Measurements from ENCODE around the gene CUL2. TPM values are rescaled to one million over a fixed set of nuclear protein-coding genes. Genes with fewer than 3 reads are reported as not detected.
"Not testable (repeated sequence)": the region's sequence is repeated elsewhere in the genome, so short reads cannot be mapped to it uniquely, and the experiment has no call there.

Gene CUL2
- total RNA-seq, 1 donor from 2014 or later: 43.0 TPM

DNA sequence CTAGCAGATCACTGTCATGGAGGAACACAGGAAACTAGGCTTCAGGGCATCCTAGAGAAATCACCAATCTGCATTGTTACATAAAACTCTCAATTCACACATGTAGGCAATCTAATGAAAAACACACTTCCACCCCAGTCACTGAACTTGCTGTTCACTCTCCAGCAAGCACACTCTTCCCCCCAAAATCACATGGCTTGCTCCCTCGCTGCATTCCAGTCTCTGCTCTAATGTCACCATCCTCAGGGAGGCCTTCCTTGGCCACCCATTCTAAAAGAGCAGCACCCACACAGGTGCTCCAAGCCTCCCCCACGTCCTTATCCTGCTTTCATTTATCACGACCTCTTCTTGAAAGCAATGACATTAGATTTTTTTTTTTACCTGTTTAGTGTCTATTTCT is 19.6 kb downstream of the CUL2 start:
- no peak overlapping the region for H3K4me3 Mint-ChIP-seq (ENCODE audit: low read depth)
- intact Hi-C loops (cut with micrococcal nuclease): no loop called here
- no peak overlapping the region for H3K27ac Mint-ChIP-seq
- H3K9me3 Mint-ChIP-seq: no peaks in the 10 kb centered on the region
- H3K27me3 Mint-ChIP-seq (ENCODE audit: low read depth): no peaks in the 10 kb centered on the region
- peaks cover 32% of the 10 kb centered on the region for H3K36me3 Mint-ChIP-seq (ENCODE audit: low read depth)
- peaks cover 5% of the 10 kb centered on the region for H3K4me1 Mint-ChIP-seq (ENCODE audit: low read depth)
- no peak for DNase-seq (ENCODE audit: low spot score)

DNA sequence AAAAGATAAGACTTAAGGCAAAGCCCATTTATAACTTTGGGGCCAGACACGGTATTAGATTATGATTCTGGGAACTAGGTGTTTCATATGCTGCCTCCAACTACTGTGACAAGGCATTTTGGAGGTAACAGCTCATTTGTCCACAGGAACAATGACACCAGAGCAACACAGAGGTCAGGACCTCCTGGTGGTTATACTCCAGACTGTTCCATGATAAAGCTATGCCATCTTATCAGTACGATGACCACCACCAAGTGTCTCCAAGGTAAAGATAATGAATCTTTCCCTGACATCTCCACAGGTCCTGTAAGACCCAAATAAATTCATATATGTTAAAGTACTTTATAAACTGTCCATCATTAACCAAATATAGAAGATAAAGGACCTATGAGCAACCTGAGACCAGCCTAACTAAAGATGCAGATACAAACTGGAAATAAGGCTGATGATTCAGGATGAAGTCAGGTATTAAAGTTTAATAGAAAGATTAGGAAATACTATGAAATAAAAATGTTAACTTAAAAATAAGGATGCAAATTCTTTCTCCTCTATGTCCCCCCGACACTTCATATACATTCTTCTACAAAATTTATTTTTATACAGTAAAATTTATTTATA is 26.2 kb downstream of the CUL2 start:
- no peak overlapping the region for H3K4me3 Mint-ChIP-seq (ENCODE audit: low read depth)
- no peaks in the 10 kb centered on the region for H3K9me3 Mint-ChIP-seq
- no peak for DNase-seq (ENCODE audit: low spot score)
- H3K27me3 Mint-ChIP-seq (ENCODE audit: low read depth): no peaks in the 10 kb centered on the region
- intact Hi-C loops (cut with micrococcal nuclease): no loop called here
- no peak overlapping the region for H3K27ac Mint-ChIP-seq
- H3K36me3 Mint-ChIP-seq (ENCODE audit: low read depth): peaks cover 49% of the 10 kb centered on the region
- H3K4me1 Mint-ChIP-seq (ENCODE audit: low read depth): no peaks in the 10 kb centered on the region

DNA sequence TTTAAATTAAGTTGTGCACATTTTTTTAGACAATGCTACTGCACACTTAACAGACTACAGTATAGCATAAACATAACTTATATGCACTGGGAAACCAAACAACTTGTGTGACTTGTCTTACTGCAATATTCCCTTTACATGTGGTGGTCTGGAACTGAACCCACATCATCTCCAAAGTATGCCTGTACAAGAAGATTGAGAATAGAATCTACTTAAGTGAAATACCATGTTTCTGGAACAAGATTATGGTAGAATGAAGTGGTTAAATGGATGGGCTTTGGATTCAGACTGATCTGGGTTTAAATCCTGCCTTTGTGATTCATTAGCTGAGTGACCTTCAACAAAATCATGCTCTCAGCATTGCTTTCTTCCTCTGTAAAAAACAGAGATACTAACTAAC is 30.7 kb downstream of the CUL2 start:
- Mint-ChIP-seq H3K27ac (no peak overlapping the region), H3K4me1 (ENCODE audit: low read depth) (peaks cover 5% of the 10 kb centered on the region), H3K4me3 (ENCODE audit: low read depth) (no peak overlapping the region), H3K9me3 (no peaks in the 10 kb centered on the region), H3K36me3 (ENCODE audit: low read depth) (peaks cover 60% of the 10 kb centered on the region), H3K27me3 (ENCODE audit: low read depth) (no peaks in the 10 kb centered on the region)
- intact Hi-C loops (cut with micrococcal nuclease): no loop called here
- no peak for DNase-seq (ENCODE audit: low spot score)

DNA sequence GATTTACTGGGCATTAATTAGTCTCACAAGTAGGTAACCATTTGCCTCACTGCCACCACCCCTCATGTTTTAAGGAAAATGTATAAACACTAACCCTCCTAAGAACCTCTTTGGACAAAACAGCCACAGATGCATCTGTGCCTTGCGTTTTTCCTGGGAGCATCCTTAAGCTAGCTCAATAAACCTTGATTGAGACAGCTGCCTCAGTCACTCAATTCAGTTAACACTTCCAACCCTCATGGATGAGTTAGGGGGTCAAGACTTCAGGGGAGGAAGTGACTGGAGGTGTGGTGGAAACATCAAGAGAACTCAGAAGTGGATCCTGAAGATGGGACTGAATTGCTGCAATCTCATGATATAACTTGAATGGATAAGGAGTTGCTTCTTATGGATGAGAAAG is 31.5 kb downstream of the CUL2 start:
- no peak overlapping the region for H3K27ac Mint-ChIP-seq
- intact Hi-C loops (cut with micrococcal nuclease): no loop called here
- no peak overlapping the region for H3K4me3 Mint-ChIP-seq (ENCODE audit: low read depth)
- H3K9me3 Mint-ChIP-seq: no peaks in the 10 kb centered on the region
- peaks cover 67% of the 10 kb centered on the region for H3K36me3 Mint-ChIP-seq (ENCODE audit: low read depth)
- peaks cover 5% of the 10 kb centered on the region for H3K4me1 Mint-ChIP-seq (ENCODE audit: low read depth)
- no peaks in the 10 kb centered on the region for H3K27me3 Mint-ChIP-seq (ENCODE audit: low read depth)
- no peak for DNase-seq (ENCODE audit: low spot score)

DNA sequence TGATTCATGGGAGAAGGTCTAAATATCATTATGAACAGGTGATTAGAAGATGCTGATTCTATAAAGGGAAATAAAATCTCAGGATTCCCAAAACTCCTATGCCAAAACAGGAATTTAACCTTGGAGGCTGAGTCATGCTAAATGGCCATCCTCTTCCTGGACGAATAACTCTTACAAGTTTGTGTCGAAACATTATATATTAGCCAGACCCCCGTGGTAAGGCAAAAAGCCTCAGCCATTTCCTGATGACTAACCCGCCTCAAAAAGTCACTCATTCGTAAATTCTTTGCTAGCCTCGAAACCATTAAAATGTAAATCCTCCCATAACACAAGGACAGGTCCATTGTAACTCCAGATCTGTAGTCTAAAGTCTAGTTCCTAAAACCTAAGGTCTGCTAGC is 32.0 kb downstream of the CUL2 start:
- Mint-ChIP-seq H3K27ac (no peak overlapping the region), H3K27me3 (ENCODE audit: low read depth) (no peaks in the 10 kb centered on the region), H3K9me3 (no peaks in the 10 kb centered on the region), H3K4me3 (ENCODE audit: low read depth) (no peak overlapping the region), H3K4me1 (ENCODE audit: low read depth) (peaks cover 5% of the 10 kb centered on the region), H3K36me3 (ENCODE audit: low read depth) (peaks cover 68% of the 10 kb centered on the region)
- intact Hi-C loops (cut with micrococcal nuclease): no loop called here
- DNase-seq (ENCODE audit: low spot score): no peak

DNA sequence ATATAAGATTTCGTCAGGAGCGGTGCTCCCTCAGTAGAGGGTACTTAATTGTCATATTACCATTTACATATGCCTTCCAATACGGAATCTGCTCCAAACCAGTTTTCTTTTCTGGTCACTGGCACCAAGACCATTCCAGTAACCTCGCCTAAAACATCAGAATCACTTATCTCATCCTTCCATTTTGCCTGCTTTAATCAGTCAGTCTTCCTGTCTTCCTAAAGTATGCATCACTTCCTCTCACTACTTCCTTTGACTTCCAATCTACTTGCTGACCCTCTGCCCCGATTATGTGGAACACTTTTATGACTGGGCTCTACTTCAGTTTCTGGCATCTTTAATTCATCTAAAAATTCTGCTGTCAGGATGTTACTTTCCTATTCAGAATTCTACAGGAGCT is 33.5 kb downstream of the CUL2 start:
- Mint-ChIP-seq H3K36me3 (ENCODE audit: low read depth) (peaks cover 67% of the 10 kb centered on the region), H3K27ac (no peak overlapping the region), H3K4me3 (ENCODE audit: low read depth) (no peak overlapping the region), H3K27me3 (ENCODE audit: low read depth) (no peaks in the 10 kb centered on the region), H3K4me1 (ENCODE audit: low read depth) (peaks cover 5% of the 10 kb centered on the region), H3K9me3 (no peaks in the 10 kb centered on the region)
- intact Hi-C loops (cut with micrococcal nuclease): no loop called here
- DNase-seq (ENCODE audit: low spot score): no peak

DNA sequence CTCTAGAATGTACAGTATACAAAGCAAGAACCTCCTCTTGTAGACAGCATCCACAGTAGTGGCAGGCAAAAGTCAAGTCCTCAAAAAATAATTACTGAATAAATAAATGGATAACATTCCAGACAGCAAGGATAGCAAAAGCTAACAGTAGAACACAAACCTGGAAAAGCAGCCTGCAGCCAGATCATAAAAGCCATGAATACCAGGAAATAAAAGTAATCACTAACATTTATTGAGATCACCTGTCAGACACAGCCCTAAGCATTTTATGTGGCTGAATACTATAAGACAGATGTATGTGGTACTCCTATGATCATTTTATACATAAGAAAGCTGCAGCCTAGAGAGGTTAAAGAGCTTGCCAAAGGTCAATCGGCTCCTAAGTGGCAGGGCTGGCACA is 34.0 kb downstream of the CUL2 start:
- Mint-ChIP-seq H3K36me3 (ENCODE audit: low read depth) (peaks cover 65% of the 10 kb centered on the region), H3K4me1 (ENCODE audit: low read depth) (peaks cover 5% of the 10 kb centered on the region), H3K27me3 (ENCODE audit: low read depth) (no peaks in the 10 kb centered on the region), H3K4me3 (ENCODE audit: low read depth) (no peak overlapping the region), H3K9me3 (no peaks in the 10 kb centered on the region), H3K27ac (no peak overlapping the region)
- intact Hi-C loops (cut with micrococcal nuclease): no loop called here
- DNase-seq (ENCODE audit: low spot score): no peak

DNA sequence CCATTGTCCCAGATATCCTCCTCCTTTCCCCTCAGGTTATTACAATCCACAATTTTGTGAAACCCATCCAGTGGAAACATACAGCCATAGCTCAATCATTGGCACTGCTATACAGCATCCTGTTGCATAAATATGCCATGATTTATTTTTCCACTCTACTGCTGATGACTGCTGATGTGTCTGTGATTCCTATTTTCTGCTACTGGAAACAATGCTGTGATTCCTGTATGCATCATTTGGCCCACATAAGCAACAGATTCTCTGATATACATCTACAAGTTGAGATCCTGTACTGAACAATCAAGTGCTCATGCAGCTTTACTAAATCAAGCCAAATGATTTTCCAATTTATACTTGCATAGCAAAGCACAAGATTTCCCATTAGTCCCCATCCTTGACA is 39.6 kb downstream of the CUL2 start:
- no peak for DNase-seq (ENCODE audit: low spot score)
- intact Hi-C loops (cut with micrococcal nuclease): no loop called here

DNA sequence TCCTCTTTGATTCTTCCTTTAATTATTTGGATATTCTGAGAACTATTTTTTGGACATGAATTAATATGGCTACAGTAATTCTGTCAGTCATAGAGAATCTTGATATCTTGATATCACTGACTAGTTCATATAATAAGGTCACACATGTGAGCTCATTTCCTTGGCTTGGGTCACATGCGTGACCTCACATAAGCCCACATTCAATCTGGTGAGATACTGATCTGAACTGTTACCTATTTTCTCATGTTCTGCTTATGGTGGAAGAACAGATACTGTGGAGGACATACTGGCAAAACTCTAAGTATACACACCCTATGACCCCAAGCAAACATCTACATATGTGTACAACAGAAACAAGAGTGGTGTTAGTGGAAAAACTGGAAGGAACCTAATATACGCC is 44.1 kb downstream of the CUL2 start:
- no peak overlapping the region for H3K27ac Mint-ChIP-seq

More for the DNA sequence above, 39.6 kb downstream of the CUL2 start:
- Mint-ChIP-seq H3K9me3 (no peaks in the 10 kb centered on the region), H3K27me3 (ENCODE audit: low read depth) (no peaks in the 10 kb centered on the region), H3K36me3 (ENCODE audit: low read depth) (peaks cover 70% of the 10 kb centered on the region), H3K4me1 (ENCODE audit: low read depth) (peaks cover 6% of the 10 kb centered on the region), H3K4me3 (ENCODE audit: low read depth) (no peak overlapping the region), H3K27ac (no peak overlapping the region)

DNA sequence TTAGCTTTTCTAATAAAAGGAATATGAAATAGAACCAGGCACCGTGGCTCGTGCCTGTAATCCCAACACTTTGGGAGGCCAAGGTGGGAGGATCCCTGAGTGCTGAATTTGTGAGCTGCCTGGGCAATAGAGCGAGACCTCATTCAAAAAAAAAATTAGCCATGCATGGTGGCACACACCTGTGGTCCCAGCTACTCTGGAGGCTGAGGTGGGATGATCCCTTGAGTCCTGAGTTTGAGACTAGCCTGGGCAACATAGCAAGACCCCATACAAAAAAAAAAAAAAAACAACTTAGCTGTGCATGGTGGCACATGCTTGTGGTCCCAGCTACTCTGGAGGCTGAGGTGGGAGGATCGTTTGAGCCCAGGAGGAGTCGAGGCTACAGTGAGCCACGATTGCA is 44.9 kb downstream of the CUL2 start:
- H3K27me3 Mint-ChIP-seq (ENCODE audit: low read depth); H3K4me3 Mint-ChIP-seq (ENCODE audit: low read depth); H3K4me1 Mint-ChIP-seq (ENCODE audit: low read depth); H3K27ac Mint-ChIP-seq; DNase-seq (ENCODE audit: low spot score); intact Hi-C loops (cut with micrococcal nuclease); H3K9me3 Mint-ChIP-seq: not testable (repeated sequence)
- peaks cover 68% of the 10 kb centered on the region for H3K36me3 Mint-ChIP-seq (ENCODE audit: low read depth)

More for the DNA sequence above, 44.1 kb downstream of the CUL2 start:
- Mint-ChIP-seq H3K27me3 (ENCODE audit: low read depth) (no peaks in the 10 kb centered on the region), H3K9me3 (no peaks in the 10 kb centered on the region), H3K36me3 (ENCODE audit: low read depth) (peaks cover 69% of the 10 kb centered on the region), H3K4me3 (ENCODE audit: low read depth) (no peak overlapping the region), H3K4me1 (ENCODE audit: low read depth) (peaks cover 8% of the 10 kb centered on the region)
- intact Hi-C loops (cut with micrococcal nuclease): no loop called here
- no peak for DNase-seq (ENCODE audit: low spot score)

DNA sequence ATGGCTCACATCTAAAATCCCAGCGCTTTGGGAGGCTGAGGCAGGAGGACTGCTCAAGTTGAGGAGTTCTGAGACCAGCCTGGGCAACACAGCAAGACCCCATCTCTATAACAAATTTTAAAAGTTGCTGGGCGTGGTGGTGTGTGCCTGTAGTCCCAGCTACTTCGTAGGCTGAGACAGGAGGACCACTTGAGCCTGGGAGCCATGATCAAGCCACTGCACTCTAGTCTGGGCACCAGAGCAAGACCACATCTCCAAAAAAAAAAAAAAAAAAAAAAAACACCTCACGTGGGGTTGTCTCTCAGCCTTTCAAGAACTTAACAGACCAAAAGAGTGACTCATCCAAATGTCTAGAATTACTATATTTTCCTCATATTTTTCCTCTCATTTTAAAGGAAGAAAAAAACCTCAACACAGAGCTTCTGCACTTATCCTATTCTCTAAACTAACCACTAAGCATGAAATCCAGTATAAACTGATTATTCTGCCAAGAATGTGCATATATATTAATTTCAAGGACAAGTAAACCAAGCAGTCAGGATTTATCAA is 46.3 kb downstream of the CUL2 start:
- Mint-ChIP-seq H3K36me3 (ENCODE audit: low read depth) (peaks cover 60% of the 10 kb centered on the region), H3K27me3 (ENCODE audit: low read depth) (no peaks in the 10 kb centered on the region), H3K4me3 (ENCODE audit: low read depth) (no peak overlapping the region), H3K9me3 (no peaks in the 10 kb centered on the region), H3K27ac (no peak overlapping the region), H3K4me1 (ENCODE audit: low read depth) (peaks cover 8% of the 10 kb centered on the region)
- intact Hi-C loops (cut with micrococcal nuclease): no loop called here
- no peak for DNase-seq (ENCODE audit: low spot score)

DNA sequence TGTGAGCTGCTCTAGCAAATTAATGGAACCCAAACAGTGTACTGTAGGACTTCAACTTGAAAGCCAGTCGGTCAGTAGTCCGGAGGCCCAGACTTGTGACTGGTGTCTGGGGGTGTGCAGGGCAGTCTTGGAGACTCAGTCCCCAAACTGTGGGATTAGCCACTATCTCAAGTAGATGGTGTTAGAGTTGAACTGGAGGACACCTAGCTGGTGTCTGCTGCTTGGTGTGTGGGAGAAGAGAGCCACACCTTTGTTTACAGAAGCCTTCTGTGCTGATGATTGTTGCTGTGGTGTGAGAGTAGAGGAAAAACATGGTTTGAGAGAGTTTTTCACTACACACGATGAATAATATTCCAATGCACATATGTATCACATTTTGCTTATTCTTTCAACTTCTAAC is 47.4 kb downstream of the CUL2 start:
- peaks cover 8% of the 10 kb centered on the region for H3K4me1 Mint-ChIP-seq (ENCODE audit: low read depth)
- H3K27me3 Mint-ChIP-seq (ENCODE audit: low read depth): no peaks in the 10 kb centered on the region
- no peak for DNase-seq (ENCODE audit: low spot score)
- intact Hi-C loops (cut with micrococcal nuclease): no loop called here
- peaks cover 54% of the 10 kb centered on the region for H3K36me3 Mint-ChIP-seq (ENCODE audit: low read depth)
- no peaks in the 10 kb centered on the region for H3K9me3 Mint-ChIP-seq
- H3K4me3 Mint-ChIP-seq (ENCODE audit: low read depth): no peak overlapping the region
- H3K27ac Mint-ChIP-seq: no peak overlapping the region

DNA sequence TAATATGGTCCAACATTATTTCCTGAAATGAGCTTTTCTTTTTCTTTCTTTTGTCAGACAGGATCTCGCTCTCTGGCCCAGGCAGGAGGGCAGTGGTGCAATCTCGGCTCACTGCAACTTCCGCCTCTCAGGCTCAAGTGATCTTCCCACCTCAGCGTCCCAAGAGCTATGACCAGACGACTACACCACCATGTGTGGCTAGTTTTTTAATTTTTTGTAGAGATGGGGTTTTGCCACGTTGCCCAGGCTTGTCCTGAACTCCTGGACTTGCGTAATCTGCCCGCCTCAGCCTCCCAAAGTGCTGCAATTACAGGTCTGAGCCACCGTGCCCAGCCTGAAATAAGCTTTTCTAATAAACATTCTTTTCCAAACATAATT is 48.6 kb downstream of the CUL2 start:
- Mint-ChIP-seq H3K36me3 (ENCODE audit: low read depth) (peaks cover 55% of the 10 kb centered on the region), H3K4me3 (ENCODE audit: low read depth) (no peak overlapping the region), H3K9me3 (no peaks in the 10 kb centered on the region), H3K27me3 (ENCODE audit: low read depth) (no peaks in the 10 kb centered on the region), H3K4me1 (ENCODE audit: low read depth) (peaks cover 8% of the 10 kb centered on the region), H3K27ac (no peak overlapping the region)
- intact Hi-C loops (cut with micrococcal nuclease): no loop called here
- DNase-seq (ENCODE audit: low spot score): no peak

Data from activated T-helper 2 cell treated with anti-CD3 and anti-CD28 coated beads, Interferon-gamma antibody, Interleukin-2, Interleukin-4, amounts not matched to agents 10 μg/mL and 5 μg/mL and 100 μg/mL, durations not matched to agents 14 hours and 24 hours and 36 hours (primary cell).